Measurements from ENCODE around the gene NR6A1.
A peak's percentile ranks its signal among the peaks of the same experiment; 100 is the strongest.

The NR6A1 gene

GRCh38 chr9:124680714-124681390, 90.3 kb downstream of the NR6A1 start:
- DNase-seq (ENCODE audit: low read depth): no peak
- H3K4me3 ChIP-seq (ENCODE audit: low read length): no peak overlapping the region
- TF ChIP-seq, protein P1, sequence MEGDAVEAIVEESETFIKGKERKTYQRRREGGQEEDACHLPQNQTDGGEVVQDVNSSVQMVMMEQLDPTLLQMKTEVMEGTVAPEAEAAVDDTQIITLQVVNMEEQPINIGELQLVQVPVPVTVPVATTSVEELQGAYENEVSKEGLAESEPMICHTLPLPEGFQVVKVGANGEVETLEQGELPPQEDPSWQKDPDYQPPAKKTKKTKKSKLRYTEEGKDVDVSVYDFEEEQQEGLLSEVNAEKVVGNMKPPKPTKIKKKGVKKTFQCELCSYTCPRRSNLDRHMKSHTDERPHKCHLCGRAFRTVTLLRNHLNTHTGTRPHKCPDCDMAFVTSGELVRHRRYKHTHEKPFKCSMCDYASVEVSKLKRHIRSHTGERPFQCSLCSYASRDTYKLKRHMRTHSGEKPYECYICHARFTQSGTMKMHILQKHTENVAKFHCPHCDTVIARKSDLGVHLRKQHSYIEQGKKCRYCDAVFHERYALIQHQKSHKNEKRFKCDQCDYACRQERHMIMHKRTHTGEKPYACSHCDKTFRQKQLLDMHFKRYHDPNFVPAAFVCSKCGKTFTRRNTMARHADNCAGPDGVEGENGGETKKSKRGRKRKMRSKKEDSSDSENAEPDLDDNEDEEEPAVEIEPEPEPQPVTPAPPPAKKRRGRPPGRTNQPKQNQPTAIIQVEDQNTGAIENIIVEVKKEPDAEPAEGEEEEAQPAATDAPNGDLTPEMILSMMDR (conservative IDR thresholded peaks at IDR 0.05; ENCODE audit: low read length): no peak

GRCh38 chr9:124680049-124680448, 91.1 kb downstream of the NR6A1 start:
- TF ChIP-seq, protein P1 (conservative IDR thresholded peaks at IDR 0.05; ENCODE audit: low read length): no peak
- no peak for DNase-seq (ENCODE audit: low read depth)
- no peak overlapping the region for H3K4me3 ChIP-seq (ENCODE audit: low read length)

DNA sequence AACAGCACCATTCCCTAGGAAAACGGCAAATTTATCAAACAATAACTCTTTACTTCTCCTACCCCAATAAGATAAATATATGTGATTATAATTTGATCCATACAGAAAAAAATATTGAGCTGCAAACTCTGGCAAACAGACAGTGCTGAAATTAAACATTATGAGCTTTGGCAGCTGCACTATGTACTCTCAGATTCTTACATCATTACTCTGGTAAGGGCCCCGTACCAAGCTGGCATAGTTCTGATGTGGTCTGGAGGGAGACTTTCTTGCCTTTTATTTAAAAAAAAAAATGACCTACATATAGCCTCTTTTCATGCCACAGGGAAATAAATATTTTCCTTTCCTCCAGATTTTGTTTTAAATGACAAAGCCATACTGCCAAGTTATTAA, 95.0 kb downstream of the NR6A1 start:
- H3K4me3 ChIP-seq (ENCODE audit: low read length): no peak overlapping the region
- TF ChIP-seq, protein P1 (conservative IDR thresholded peaks at IDR 0.05; ENCODE audit: low read length): no peak
- DNase-seq (ENCODE audit: low read depth): peak; percentile 55

DNA sequence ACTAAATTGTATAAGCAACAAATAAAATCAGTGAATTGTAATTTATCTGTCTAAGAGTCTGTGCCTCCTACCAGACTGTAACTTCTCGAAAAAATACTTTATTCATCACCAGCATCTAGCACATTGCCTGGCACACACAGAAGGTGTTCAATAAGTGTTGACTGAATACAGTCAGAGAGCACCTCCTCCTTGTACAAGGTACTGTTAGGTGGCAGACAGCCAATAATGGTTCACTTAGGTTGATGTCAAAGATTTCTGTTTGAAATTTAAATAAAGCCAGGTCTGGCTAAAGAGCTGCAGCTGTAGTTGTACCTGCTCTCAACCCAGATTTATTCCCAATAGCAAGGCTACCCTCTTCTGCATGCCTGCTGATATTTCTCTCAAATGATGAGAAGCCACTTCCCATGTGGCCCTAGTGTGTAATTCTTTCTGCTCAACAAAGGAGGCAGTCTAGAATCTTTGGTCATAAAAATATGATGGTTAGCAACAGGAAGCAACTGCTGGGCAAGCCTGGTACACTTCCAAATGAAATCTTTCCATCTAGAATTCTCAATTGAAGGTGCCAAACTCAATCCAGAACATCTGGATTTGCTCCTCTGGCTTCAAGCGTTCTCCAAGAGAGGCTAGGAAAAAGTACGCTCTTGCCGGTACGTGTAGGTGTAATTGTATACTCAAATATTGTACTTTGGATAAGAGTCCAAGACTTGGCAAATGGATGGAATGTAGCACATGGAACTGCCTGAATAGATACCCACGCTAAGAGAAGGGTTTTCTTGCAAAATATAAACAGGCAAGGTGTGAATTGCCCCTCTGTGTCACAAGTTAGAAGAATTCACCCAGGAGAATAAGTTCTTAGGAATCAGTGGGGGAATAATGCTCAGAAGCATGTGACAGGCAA, 95.6 kb downstream of the NR6A1 start:
- no peak overlapping the region for H3K4me3 ChIP-seq (ENCODE audit: low read length)
- TF ChIP-seq, protein P1 (conservative IDR thresholded peaks at IDR 0.05; ENCODE audit: low read length): 0 out of 2 replicates have a peak, but pooled peaks have one; percentile 15
- peak; percentile 25 for DNase-seq (ENCODE audit: low read depth)

DNA sequence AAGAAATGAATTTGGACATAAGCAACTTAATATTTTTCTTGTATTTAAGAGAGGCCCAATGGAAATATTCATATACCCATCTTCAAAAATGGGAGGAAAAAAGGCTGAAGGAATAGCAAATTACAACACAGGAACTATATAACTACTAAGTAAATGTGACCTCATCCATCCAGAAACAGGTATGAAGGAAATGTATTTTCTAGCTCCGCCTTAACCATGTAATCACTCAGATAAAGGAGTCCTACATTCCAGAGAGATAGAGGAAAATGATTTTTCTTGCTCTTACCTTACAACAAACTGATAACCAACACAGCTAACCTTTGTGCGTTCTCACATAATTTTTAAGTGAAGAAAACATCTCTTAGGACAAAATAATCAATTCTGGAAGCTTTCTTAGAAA, 96.5 kb downstream of the NR6A1 start:
- H3K4me3 ChIP-seq (ENCODE audit: low read length): no peak overlapping the region
- TF ChIP-seq, protein P1 (conservative IDR thresholded peaks at IDR 0.05; ENCODE audit: low read length): no peak
- no peak for DNase-seq (ENCODE audit: low read depth)

- TF ChIP-seq, protein P1 (conservative IDR thresholded peaks at IDR 0.05; ENCODE audit: low read length): no peak
- no peak overlapping the region for H3K4me3 ChIP-seq (ENCODE audit: low read length)
- DNase-seq (ENCODE audit: low read depth): no peak
Measured at GRCh38 chr9:124673063-124673462, 98.0 kb downstream of the NR6A1 start.

Data from AG10803 (cell line).